ENCODE results near the gene NBEAL1.
"Not testable (repeated sequence)": the region's sequence is repeated elsewhere in the genome, so short reads cannot be mapped to it uniquely, and the experiment has no call there.

NBEAL1 gene

DNA sequence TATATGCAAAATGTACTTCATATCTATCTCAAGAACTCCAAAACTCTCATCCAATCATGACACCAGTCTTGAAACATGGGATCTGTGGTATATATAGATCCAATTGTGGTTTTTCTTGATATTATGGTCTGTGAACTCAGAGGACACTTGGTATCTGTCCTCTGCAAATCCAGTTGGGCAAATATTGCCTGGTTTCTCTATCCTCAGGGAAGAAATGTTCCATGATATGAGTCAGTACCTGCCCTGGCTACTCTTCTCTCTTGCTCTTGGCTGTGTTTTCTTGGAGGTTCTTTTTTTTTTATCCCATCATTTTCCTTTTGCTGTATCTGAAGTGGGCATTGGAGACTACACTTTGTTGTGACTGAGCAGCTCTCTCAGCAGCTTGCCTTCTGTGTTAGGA lies 10.9 kb downstream of the NBEAL1 start:
- TF ChIP-seq, protein P1, sequence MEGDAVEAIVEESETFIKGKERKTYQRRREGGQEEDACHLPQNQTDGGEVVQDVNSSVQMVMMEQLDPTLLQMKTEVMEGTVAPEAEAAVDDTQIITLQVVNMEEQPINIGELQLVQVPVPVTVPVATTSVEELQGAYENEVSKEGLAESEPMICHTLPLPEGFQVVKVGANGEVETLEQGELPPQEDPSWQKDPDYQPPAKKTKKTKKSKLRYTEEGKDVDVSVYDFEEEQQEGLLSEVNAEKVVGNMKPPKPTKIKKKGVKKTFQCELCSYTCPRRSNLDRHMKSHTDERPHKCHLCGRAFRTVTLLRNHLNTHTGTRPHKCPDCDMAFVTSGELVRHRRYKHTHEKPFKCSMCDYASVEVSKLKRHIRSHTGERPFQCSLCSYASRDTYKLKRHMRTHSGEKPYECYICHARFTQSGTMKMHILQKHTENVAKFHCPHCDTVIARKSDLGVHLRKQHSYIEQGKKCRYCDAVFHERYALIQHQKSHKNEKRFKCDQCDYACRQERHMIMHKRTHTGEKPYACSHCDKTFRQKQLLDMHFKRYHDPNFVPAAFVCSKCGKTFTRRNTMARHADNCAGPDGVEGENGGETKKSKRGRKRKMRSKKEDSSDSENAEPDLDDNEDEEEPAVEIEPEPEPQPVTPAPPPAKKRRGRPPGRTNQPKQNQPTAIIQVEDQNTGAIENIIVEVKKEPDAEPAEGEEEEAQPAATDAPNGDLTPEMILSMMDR (IDR thresholded peaks at IDR 0.05; ENCODE audit: insufficient read depth, low read depth, low read length, missing control alignments): no peak

DNA sequence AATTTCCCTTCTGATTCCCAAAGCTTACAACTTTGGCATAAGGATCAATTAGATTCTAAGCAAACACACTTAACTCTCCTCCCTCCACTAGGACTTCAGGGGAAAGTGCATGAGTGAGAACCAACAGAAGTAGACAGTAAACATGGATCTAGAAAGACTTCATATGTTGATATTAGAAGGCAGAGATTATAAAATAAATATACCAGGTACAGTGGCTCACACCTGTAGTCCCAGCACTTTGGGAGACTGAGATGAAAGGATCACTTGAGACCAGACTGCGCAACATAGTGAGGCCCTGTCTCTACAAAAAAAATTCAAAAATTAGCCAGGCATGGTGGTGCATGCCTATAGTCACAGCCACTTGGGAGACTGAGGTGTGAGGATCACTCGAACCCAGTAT lies 15.9 kb downstream of the NBEAL1 start:
- TF ChIP-seq, protein P1 (IDR thresholded peaks at IDR 0.05; ENCODE audit: insufficient read depth, low read depth, low read length, missing control alignments): no peak
- DNase-seq (ENCODE audit: low read depth): no peak
- H3K4me3 ChIP-seq (ENCODE audit: low read length): no peak overlapping the region

More for the DNA sequence above, 10.9 kb downstream of the NBEAL1 start:
- DNase-seq (ENCODE audit: low read depth): peak; percentile 44
- no peak overlapping the region for H3K4me3 ChIP-seq (ENCODE audit: low read length)

DNA sequence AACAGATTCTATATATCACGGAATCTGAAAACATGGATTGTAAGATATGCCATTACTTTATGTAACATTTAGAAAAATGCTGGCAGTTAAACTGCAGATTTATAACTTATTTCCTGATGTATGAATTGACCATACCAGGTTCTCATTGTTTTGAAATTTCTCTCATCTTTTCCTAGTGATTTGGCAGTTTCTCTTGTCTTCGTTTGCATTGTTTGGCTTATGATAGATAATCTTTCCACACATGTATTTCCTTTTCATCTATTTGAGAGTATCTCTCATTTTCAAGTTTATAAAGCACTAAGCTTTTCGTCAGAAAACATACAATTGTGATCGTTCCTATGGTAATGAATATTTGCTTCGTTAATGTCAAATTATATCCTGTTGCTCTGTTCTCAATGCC lies 16.3 kb downstream of the NBEAL1 start:
- no peak overlapping the region for H3K4me3 ChIP-seq (ENCODE audit: low read length)
- TF ChIP-seq, protein P1 (IDR thresholded peaks at IDR 0.05; ENCODE audit: insufficient read depth, low read depth, low read length, missing control alignments): no peak
- DNase-seq (ENCODE audit: low read depth): no peak

DNA sequence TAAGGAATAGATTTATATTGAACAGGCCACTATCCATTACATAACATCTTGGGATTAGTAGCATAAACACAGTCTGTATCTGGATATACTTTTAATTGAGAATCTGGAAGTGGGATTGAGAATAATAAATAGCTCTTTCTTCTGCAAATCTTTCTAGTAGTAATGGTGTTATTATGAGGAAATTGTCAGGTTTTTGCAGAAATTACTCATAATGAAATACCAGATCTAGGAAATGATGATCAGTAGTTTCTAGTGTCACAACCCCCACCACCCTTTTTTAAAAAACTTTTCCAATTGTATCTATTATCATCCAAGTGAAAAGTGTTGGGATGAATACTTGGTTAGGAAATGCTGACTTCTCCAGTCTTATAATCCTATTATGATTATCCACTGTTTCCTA lies 18.7 kb downstream of the NBEAL1 start:
- DNase-seq (ENCODE audit: low read depth): no peak
- TF ChIP-seq, protein P1 (IDR thresholded peaks at IDR 0.05; ENCODE audit: insufficient read depth, low read depth, low read length, missing control alignments): no peak
- H3K4me3 ChIP-seq (ENCODE audit: low read length): no peak overlapping the region

DNA sequence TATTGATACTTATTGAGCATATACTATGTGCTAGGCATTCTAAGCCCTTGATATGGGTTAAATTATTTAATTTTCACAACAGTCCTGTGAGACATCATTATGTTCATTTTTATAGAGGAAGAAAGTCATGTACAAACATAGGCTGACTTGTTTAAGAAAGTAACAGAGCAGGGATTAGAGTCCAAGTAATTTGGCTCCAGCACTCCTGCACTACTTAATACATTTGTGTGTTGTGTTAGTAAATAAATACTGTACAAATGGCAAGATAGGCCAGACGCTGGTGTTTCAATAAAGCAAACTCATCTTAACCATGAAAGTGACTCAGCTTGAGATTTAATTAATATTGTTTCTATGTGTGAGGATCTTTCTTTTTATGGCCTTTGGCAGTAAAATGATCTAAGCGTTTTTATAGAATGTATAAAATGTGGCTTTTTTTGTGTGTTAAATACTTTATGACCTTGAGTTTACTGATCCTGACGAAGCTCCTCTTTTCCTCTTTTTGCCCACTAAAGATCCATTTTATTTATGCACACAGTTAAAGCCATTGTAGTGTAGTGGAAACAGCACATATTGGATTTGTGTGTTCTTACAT lies 21.3 kb downstream of the NBEAL1 start:
- TF ChIP-seq, protein P1 (IDR thresholded peaks at IDR 0.05; ENCODE audit: insufficient read depth, low read depth, low read length, missing control alignments): no peak
- no peak for DNase-seq (ENCODE audit: low read depth)
- no peak overlapping the region for H3K4me3 ChIP-seq (ENCODE audit: low read length)

DNA sequence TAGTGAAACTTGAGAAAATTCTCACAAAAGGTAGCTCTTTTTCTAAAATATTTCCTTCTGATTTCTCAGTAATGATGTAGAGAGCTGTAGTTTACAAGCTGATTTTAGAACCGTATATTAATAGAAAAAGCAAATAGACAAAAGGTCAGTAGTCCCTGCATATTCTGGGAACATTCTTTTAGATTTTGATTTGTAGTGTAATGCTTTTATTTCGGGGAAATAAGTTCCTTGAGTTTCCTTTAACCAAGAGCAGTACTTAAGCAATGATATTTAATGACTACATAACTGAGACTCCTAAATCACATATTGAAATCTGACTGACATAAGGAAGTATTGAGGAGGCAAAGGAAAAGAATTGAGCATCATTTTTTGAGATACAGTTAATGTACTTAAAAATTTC lies 22.4 kb downstream of the NBEAL1 start:
- no peak for DNase-seq (ENCODE audit: low read depth)
- TF ChIP-seq, protein P1 (IDR thresholded peaks at IDR 0.05; ENCODE audit: insufficient read depth, low read depth, low read length, missing control alignments): no peak
- H3K4me3 ChIP-seq (ENCODE audit: low read length): no peak overlapping the region

DNA sequence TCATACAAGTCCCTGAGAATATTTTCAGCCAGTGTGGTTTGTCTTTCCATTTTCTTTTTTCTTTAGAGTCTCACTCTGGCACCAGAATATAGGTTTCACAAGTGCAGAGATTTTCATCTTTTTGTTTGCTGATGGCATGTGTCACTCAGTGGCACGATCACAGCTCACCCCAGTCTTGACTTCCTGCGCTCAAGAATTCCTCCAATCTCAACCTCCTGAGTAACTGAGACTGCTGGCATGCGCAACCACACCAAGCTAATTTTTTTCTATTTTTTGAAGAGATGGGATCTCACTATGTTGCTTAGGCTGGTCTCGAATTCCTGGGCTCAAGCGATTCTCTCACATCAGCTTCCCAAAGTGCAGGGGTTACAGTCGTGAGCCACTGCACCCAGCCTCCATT lies 23.9 kb downstream of the NBEAL1 start:
- TF ChIP-seq, protein P1 (IDR thresholded peaks at IDR 0.05; ENCODE audit: insufficient read depth, low read depth, low read length, missing control alignments): no peak
- H3K4me3 ChIP-seq (ENCODE audit: low read length): no peak overlapping the region
- DNase-seq (ENCODE audit: low read depth): peak; percentile 18

DNA sequence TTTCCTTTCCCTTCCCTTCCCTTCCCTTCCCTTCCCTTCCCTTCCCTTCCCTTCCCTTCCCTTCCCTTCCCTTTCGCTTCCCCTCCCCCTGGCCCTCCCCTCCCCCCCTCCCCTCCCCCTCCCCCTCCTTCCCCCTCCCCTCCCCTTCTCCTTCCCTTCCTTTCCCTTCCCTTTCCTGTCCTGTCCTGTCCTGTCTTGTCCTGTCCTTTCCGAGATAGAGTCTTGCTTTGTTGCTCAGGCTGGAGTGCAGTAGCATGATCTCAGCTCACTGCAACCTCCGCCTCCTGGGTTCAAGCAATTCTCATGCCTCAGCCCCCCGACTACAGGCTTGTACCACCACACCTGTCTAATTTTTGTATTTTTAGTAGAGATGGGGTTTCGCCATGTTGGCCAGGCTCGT lies 24.5 kb downstream of the NBEAL1 start:
- peak; percentile 69 for DNase-seq (ENCODE audit: low read depth)
- not testable (repeated sequence) for H3K4me3 ChIP-seq (ENCODE audit: low read length)

All from epithelial cell of esophagus (primary cell).